GM23338 (cell line): ENCODE data around the gene CANT1. TPM values are rescaled to one million over a fixed set of nuclear protein-coding genes. Genes with fewer than 3 reads are reported as not detected.

Experiments
- ATAC-seq: fragments of 200-7000 bp; cut with Tn5 transposase; 3 replicates; pipeline ENCODE4 v1.9.1; 2020
- DNase-seq: peaks from one replicate; pipeline ENCODE4 v3.0.0-alpha.2; 2015; ENCODE audit warnings: low spot score
- H2AFZ ChIP-seq: fragments of 200-600 bp; sonication (generic); 2 replicates; pipeline ENCODE4 v1.8.0; 2016; ENCODE audit warnings: antibody characterized with exemption, mild to moderate bottlenecking, moderate library complexity
- H3F3A ChIP-seq: fragments of 200-600 bp; sonication (generic); replicated peaks from 2 replicates; pipeline ENCODE4 v1.8.0; 2017; ENCODE audit warnings: antibody characterized with exemption, mixed run types, low read depth
- H3K27ac ChIP-seq: fragments of 200-600 bp; sonication (generic); 2 replicates; pipeline ENCODE4 v1.6.1; 2016; ENCODE audit warnings: low read depth
- H3K27me3 ChIP-seq: fragments of 200-600 bp; sonication (generic); 2 replicates; pipeline ENCODE4 v1.8.0; 2016; ENCODE audit warnings: mild to moderate bottlenecking, mixed run types, moderate library complexity; ENCODE audit not compliant: insufficient read depth
- H3K36me3 ChIP-seq: fragments of 200-600 bp; sonication (generic); 2 replicates; pipeline ENCODE4 v1.8.0; 2016; ENCODE audit warnings: mild to moderate bottlenecking; ENCODE audit not compliant: insufficient read depth
- H3K4me1 ChIP-seq: fragments of 200-600 bp; sonication (generic); 2 replicates; pipeline ENCODE4 v1.8.0; 2016; ENCODE audit warnings: mild to moderate bottlenecking, moderate library complexity; ENCODE audit not compliant: insufficient read depth
- H3K4me2 ChIP-seq: fragments of 200-600 bp; sonication (generic); 2 replicates; pipeline ENCODE4 v1.7.1; 2017; ENCODE audit warnings: mixed run types
- H3K4me3 ChIP-seq: fragments of 200-600 bp; sonication (generic); 2 replicates; pipeline ENCODE4 v1.6.1; 2016; ENCODE audit warnings: mixed run types
- H3K79me2 ChIP-seq: fragments of 200-600 bp; sonication (generic); replicated peaks from 2 replicates; pipeline ENCODE4 v1.8.0; 2017; ENCODE audit warnings: mild to moderate bottlenecking; ENCODE audit not compliant: insufficient read depth
- H3K9me2 ChIP-seq: fragments of 200-600 bp; sonication (generic); 2 replicates; pipeline ENCODE4 v1.8.0; 2017; ENCODE audit not compliant: insufficient read depth
- H4K20me1 ChIP-seq: fragments of 200-600 bp; sonication (generic); replicated peaks from 2 replicates; pipeline ENCODE4 v1.8.0; 2017; ENCODE audit warnings: mild to moderate bottlenecking; ENCODE audit not compliant: insufficient read depth
- H3K27ac Mint-ChIP-seq: 2 replicates; pipeline ENCODE4 v1.8.0; 2020; ENCODE audit warnings: inconsistent platforms, mild to moderate bottlenecking, moderate library complexity, mixed read lengths
- H3K27me3 Mint-ChIP-seq: 3 replicates; pipeline ENCODE4 v1.8.0; 2022; ENCODE audit warnings: low read depth, mild to moderate bottlenecking, moderate library complexity, mixed read lengths, inconsistent platforms; ENCODE audit not compliant: insufficient read depth, poor library complexity
- H3K36me3 Mint-ChIP-seq: 3 replicates; pipeline ENCODE4 v1.8.0; 2021; ENCODE audit warnings: low read depth, mild to moderate bottlenecking, inconsistent platforms, moderate library complexity, mixed read lengths
- H3K4me1 Mint-ChIP-seq: 3 replicates; pipeline ENCODE4 v1.8.0; 2020; ENCODE audit warnings: mild to moderate bottlenecking, inconsistent platforms, mixed read lengths
- H3K4me3 Mint-ChIP-seq: 3 replicates; pipeline ENCODE4 v1.8.0; 2021; ENCODE audit warnings: moderate library complexity, mild to moderate bottlenecking, inconsistent platforms, mixed read lengths
- H3K9me3 Mint-ChIP-seq: 3 replicates; pipeline ENCODE4 v1.8.0; 2020; ENCODE audit warnings: moderate library complexity, mild to moderate bottlenecking, inconsistent platforms, mixed read lengths
- CREB1 ChIP-seq: fragments of 250-450 bp; sonication (Bioruptor Pico); IDR thresholded peaks from 2 replicates; pipeline ENCODE4 v1.5.0; 2020; ENCODE audit warnings: low read depth, mild to moderate bottlenecking, moderate library complexity
- CTCF ChIP-seq, 2 experiments: fragments of 200-600 bp in 1 of 2; sonication (generic) in 1 of 2; conservative IDR thresholded peaks; 2 replicates each; pipeline versions ENCODE4 v1.5.1 to v1.6.1; 2016 to 2017; ENCODE audit warnings: antibody characterized with exemption in 2 of 2, low read depth in 2 of 2, mild to moderate bottlenecking in 2 of 2, moderate library complexity in 1 of 2
- EZH2phosphoT487 ChIP-seq: fragments of 200-600 bp; sonication (generic); IDR thresholded peaks from one replicate; pipeline ENCODE4 v1.8.1; 2018; ENCODE audit warnings: antibody characterized with exemption; ENCODE audit not compliant: unreplicated experiment
- JUNB ChIP-seq: IDR thresholded peaks from one replicate; pipeline ENCODE4 v1.6.1; 2016; ENCODE audit warnings: antibody characterized with exemption; ENCODE audit not compliant: unreplicated experiment
- NANOG ChIP-seq: IDR thresholded peaks from 2 replicates; pipeline ENCODE4 v1.6.1; 2016; ENCODE audit warnings: antibody characterized with exemption, borderline replicate concordance
- POLR2AphosphoS5 ChIP-seq: IDR thresholded peaks from 2 replicates; pipeline ENCODE4 v1.6.1; 2016; ENCODE audit warnings: antibody characterized with exemption, low read depth
- STAT1 ChIP-seq: IDR thresholded peaks from one replicate; pipeline ENCODE4 v1.6.1; 2016; ENCODE audit warnings: antibody characterized with exemption; ENCODE audit not compliant: unreplicated experiment
- ZNF114 ChIP-seq: fragments of 250-450 bp; sonication (Bioruptor Pico); IDR thresholded peaks from 2 replicates; pipeline ENCODE4 v1.5.0; 2020; ENCODE audit warnings: mild to moderate bottlenecking, moderate library complexity
- polyA plus RNA-seq: library from polyadenylated mRNA; unstranded; fragments of >200 nt; fragmentation: Nextera tagmentation; extraction: Ambion mirVana; gene quantifications from 2 replicates; pipeline ENCODE4 v1.2.1, GENCODE V29; 2016
- total RNA-seq: library from RNA; depleted of rRNA; stranded (reverse); fragments of >200 nt; shearing (Covaris generic); gene quantifications from 2 replicates; pipeline ENCODE4 v1.2.3, GENCODE V29; 2014
- TF ChIP-seq, protein P1 (sequence below): fragments of 250-450 bp; sonication (Bioruptor Pico); IDR thresholded peaks from 2 replicates; pipeline ENCODE4 v1.5.0; 2020; ENCODE audit warnings: mild to moderate bottlenecking, moderate library complexity
- TF ChIP-seq, protein P2 (sequence below): IDR thresholded peaks from 2 replicates; pipeline ENCODE4 v1.6.1; 2016; ENCODE audit warnings: antibody characterized with exemption
- TF ChIP-seq, protein P3 (sequence below): IDR thresholded peaks from one replicate; pipeline ENCODE4 v1.6.1; 2018; ENCODE audit warnings: antibody characterized with exemption; ENCODE audit not compliant: unreplicated experiment

Gene CANT1
- total and polyA plus RNA-seq, 2 experiments from 2014 or later: 5.9 to 38.8 TPM

DNA sequence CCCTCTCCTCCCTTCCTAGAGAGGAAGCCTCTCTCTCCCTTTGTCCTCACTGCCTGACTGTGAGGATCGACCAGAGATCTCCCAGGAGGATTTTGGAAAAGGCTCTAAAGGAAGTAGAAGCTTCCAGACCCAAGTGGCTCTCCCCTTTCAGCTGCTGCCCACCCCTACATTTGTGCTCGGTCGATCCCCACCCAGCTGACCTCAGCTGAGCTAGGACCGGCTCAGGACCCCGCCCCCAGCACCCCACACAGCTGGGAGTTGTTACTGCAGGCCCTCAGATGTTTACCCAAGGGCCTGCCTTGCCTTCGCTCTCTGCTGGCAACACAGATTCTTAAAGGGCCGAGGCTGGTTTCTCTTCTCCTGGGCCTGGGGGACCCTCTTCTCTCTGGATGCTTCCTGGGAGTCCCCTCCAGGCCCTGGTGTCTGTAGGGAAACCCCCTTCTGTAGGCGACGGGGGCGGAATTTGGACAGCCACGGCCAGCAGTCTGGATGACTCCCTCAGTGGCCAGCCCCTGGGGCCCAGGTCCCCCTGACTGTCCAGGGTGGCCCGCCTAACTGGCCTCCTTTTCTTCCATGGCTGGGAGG lies 57.5 kb downstream of the CANT1 start:
- no peaks in the 10 kb centered on the region for H3K9me2 ChIP-seq
- H3K27me3 Mint-ChIP-seq: peaks cover 12% of the 10 kb centered on the region
- H3K4me2 ChIP-seq: no peak overlapping the region
- H3F3A ChIP-seq: no peaks in the 10 kb centered on the region
- no peak overlapping the region; the same call in 1 of the 2 replicates for H2AFZ ChIP-seq
- peak; percentile 70 for ATAC-seq
- H3K4me3 ChIP-seq: no peak overlapping the region
- H3K4me1 Mint-ChIP-seq: peaks cover 7% of the 10 kb centered on the region; the same call in 2 of the 3 replicates
- no peaks in the 10 kb centered on the region for H3K79me2 ChIP-seq
- H3K27ac ChIP-seq: no peak overlapping the region
- no peak for DNase-seq
- no peaks in the 10 kb centered on the region for H3K36me3 ChIP-seq
- H3K4me3 Mint-ChIP-seq: no peak overlapping the region
- TF ChIP-seq CTCF (conservative IDR thresholded peaks at IDR 0.05; ENCODE audit: low read depth in 2 of 2): no peak
- TF ChIP-seq JUNB: no peak
- TF ChIP-seq CREB1: no peak
- TF ChIP-seq STAT1: no peak
- TF ChIP-seq, protein P1, sequence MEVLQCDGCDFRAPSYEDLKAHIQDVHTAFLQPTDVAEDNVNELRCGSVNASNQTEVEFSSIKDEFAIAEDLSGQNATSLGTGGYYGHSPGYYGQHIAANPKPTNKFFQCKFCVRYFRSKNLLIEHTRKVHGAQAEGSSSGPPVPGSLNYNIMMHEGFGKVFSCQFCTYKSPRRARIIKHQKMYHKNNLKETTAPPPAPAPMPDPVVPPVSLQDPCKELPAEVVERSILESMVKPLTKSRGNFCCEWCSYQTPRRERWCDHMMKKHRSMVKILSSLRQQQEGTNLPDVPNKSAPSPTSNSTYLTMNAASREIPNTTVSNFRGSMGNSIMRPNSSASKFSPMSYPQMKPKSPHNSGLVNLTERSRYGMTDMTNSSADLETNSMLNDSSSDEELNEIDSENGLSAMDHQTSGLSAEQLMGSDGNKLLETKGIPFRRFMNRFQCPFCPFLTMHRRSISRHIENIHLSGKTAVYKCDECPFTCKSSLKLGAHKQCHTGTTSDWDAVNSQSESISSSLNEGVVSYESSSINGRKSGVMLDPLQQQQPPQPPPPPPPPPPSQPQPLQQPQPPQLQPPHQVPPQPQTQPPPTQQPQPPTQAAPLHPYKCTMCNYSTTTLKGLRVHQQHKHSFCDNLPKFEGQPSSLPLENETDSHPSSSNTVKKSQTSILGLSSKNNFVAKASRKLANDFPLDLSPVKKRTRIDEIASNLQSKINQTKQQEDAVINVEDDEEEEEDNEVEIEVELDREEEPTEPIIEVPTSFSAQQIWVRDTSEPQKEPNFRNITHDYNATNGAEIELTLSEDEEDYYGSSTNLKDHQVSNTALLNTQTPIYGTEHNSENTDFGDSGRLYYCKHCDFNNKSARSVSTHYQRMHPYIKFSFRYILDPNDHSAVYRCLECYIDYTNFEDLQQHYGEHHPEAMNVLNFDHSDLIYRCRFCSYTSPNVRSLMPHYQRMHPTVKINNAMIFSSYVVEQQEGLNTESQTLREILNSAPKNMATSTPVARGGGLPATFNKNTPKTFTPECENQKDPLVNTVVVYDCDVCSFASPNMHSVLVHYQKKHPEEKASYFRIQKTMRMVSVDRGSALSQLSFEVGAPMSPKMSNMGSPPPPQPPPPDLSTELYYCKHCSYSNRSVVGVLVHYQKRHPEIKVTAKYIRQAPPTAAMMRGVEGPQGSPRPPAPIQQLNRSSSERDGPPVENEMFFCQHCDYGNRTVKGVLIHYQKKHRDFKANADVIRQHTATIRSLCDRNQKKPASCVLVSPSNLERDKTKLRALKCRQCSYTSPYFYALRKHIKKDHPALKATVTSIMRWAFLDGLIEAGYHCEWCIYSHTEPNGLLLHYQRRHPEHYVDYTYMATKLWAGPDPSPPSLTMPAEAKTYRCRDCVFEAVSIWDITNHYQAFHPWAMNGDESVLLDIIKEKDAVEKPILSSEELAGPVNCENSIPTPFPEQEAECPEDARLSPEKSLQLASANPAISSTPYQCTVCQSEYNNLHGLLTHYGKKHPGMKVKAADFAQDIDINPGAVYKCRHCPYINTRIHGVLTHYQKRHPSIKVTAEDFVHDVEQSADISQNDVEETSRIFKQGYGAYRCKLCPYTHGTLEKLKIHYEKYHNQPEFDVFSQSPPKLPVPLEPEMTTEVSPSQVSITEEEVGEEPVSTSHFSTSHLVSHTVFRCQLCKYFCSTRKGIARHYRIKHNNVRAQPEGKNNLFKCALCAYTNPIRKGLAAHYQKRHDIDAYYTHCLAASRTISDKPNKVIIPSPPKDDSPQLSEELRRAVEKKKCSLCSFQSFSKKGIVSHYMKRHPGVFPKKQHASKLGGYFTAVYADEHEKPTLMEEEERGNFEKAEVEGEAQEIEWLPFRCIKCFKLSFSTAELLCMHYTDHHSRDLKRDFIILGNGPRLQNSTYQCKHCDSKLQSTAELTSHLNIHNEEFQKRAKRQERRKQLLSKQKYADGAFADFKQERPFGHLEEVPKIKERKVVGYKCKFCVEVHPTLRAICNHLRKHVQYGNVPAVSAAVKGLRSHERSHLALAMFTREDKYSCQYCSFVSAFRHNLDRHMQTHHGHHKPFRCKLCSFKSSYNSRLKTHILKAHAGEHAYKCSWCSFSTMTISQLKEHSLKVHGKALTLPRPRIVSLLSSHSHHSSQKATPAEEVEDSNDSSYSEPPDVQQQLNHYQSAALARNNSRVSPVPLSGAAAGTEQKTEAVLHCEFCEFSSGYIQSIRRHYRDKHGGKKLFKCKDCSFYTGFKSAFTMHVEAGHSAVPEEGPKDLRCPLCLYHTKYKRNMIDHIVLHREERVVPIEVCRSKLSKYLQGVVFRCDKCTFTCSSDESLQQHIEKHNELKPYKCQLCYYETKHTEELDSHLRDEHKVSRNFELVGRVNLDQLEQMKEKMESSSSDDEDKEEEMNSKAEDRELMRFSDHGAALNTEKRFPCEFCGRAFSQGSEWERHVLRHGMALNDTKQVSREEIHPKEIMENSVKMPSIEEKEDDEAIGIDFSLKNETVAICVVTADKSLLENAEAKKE (CRISPR knock-in tag): no peak
- TF ChIP-seq POLR2AphosphoS5: no peak
- TF ChIP-seq, protein P2, sequence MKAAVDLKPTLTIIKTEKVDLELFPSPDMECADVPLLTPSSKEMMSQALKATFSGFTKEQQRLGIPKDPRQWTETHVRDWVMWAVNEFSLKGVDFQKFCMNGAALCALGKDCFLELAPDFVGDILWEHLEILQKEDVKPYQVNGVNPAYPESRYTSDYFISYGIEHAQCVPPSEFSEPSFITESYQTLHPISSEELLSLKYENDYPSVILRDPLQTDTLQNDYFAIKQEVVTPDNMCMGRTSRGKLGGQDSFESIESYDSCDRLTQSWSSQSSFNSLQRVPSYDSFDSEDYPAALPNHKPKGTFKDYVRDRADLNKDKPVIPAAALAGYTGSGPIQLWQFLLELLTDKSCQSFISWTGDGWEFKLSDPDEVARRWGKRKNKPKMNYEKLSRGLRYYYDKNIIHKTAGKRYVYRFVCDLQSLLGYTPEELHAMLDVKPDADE: no peak
- TF ChIP-seq, protein P3, sequence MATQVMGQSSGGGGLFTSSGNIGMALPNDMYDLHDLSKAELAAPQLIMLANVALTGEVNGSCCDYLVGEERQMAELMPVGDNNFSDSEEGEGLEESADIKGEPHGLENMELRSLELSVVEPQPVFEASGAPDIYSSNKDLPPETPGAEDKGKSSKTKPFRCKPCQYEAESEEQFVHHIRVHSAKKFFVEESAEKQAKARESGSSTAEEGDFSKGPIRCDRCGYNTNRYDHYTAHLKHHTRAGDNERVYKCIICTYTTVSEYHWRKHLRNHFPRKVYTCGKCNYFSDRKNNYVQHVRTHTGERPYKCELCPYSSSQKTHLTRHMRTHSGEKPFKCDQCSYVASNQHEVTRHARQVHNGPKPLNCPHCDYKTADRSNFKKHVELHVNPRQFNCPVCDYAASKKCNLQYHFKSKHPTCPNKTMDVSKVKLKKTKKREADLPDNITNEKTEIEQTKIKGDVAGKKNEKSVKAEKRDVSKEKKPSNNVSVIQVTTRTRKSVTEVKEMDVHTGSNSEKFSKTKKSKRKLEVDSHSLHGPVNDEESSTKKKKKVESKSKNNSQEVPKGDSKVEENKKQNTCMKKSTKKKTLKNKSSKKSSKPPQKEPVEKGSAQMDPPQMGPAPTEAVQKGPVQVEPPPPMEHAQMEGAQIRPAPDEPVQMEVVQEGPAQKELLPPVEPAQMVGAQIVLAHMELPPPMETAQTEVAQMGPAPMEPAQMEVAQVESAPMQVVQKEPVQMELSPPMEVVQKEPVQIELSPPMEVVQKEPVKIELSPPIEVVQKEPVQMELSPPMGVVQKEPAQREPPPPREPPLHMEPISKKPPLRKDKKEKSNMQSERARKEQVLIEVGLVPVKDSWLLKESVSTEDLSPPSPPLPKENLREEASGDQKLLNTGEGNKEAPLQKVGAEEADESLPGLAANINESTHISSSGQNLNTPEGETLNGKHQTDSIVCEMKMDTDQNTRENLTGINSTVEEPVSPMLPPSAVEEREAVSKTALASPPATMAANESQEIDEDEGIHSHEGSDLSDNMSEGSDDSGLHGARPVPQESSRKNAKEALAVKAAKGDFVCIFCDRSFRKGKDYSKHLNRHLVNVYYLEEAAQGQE: no peak
- no peak for TF ChIP-seq NANOG
- TF ChIP-seq ZNF114 (CRISPR knock-in tag): no peak
- TF ChIP-seq EZH2phosphoT487: no peak
- H3K4me1 ChIP-seq: no peaks in the 10 kb centered on the region
- H4K20me1 ChIP-seq: no peaks in the 10 kb centered on the region; the same call in 1 of the 2 replicates
- H3K27ac Mint-ChIP-seq: no peak overlapping the region
- H3K36me3 Mint-ChIP-seq: peaks cover 11% of the 10 kb centered on the region; the same call in 2 of the 3 replicates
- H3K9me3 Mint-ChIP-seq: peaks cover 24% of the 10 kb centered on the region
- no peaks in the 10 kb centered on the region for H3K27me3 ChIP-seq
